Cardiac fibroblast (primary cell): Measurements from ENCODE around the gene ICA1.

Experiments used
- DNase-seq, 2 donors: peaks; one replicate each; pipeline versions ENCODE4 v3.0.0 to v3.0.0-alpha.2; 2010; ENCODE audit warnings: low read depth in 2 of 2
- H3K4me3 ChIP-seq, 2 donors: replicated peaks in 1 of 2; 1 replicate in 1 of 2; 2 replicates in 1 of 2; pipeline ENCODE4 v1.5.1; 2011; ENCODE audit warnings: low read depth in 2 of 2, low read length in 2 of 2, mild to moderate bottlenecking in 2 of 2, moderate library complexity in 1 of 2
- TF ChIP-seq, protein P1 (sequence below): IDR thresholded peaks from one replicate; pipeline ENCODE4 v1.5.1; 2011; ENCODE audit warnings: low read depth, mild to moderate bottlenecking, low read length, inconsistent platforms

ICA1 gene

DNA sequence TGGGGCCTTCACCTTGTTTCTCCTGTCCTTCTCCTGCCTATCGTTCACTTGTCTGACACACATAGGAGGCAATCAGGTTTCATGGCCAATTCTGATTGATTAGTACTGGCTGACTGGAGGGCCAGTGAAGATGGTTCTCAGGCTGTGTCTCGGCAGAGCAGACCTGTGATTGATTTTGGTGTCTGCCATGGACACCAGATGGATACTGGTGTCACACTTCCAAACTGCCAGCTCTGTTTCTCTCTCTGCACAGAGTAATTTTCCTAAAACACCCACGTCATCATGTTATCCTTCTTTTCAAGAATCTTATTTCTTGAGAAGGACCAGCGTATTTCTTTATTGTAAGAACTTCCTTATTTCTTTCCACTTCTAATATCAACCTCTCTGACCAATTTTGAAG is 117.1 kb downstream of the ICA1 start:
- TF ChIP-seq, protein P1, sequence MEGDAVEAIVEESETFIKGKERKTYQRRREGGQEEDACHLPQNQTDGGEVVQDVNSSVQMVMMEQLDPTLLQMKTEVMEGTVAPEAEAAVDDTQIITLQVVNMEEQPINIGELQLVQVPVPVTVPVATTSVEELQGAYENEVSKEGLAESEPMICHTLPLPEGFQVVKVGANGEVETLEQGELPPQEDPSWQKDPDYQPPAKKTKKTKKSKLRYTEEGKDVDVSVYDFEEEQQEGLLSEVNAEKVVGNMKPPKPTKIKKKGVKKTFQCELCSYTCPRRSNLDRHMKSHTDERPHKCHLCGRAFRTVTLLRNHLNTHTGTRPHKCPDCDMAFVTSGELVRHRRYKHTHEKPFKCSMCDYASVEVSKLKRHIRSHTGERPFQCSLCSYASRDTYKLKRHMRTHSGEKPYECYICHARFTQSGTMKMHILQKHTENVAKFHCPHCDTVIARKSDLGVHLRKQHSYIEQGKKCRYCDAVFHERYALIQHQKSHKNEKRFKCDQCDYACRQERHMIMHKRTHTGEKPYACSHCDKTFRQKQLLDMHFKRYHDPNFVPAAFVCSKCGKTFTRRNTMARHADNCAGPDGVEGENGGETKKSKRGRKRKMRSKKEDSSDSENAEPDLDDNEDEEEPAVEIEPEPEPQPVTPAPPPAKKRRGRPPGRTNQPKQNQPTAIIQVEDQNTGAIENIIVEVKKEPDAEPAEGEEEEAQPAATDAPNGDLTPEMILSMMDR, result no peak

DNA sequence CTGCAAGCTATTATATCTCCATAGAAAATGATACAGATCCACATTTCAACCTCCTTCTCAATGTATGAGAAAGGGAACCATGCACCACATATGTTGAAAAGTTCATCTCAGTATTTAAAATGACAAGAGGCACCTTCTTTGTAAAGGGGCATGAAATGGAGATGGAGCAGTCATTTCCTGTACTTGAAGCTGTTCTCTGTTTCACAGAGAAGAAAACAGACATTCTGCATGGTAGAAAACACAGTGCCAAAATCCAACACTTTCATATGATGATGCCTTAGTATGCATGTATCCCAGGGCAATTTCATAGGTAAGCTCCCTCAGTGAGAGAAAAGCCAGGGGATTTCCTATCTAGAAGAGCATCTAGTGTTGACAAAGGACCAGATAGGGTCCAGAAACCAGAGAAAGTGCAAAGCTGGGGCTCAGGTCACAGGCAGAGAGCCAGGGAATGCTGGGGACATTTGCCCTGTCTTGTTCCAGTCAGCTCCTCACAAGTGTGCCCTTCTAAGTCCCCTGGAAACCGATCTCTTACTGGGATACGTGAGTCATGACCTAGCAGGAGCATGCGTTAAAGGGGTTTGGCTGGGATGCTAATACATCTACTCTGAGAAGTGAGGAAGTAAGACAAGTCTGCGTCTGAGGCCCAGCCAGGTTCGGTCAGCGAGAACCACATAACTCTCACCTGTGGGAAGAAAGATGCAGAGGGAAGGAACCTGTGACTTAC is 118.7 kb downstream of the ICA1 start:
- DNase-seq, result no peak
- TF ChIP-seq, protein P1, result no peak
- no peak overlapping the region for H3K4me3 ChIP-seq

More for the DNA sequence above, 117.1 kb downstream of the ICA1 start:
- no peak for DNase-seq
- H3K4me3 ChIP-seq, result no peak overlapping the region

DNA sequence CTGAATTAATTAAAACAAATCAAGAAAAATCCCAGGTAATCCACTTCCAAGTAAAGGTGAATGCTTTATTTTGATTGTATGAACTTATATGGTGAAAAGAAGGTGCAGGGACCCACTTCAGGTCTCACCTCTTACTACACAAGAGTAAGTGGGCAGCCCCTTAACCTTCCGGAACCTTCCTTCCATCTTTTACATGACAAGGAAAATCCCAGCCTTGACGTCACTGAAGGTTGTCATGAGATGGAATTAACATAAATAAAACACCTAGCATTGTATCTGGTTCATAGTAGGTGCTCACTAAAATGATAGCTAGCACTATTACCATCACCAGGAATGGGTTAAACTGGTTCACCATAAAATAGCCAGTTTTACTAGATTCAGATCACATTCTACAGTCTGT is 119.5 kb downstream of the ICA1 start:
- TF ChIP-seq, protein P1, result no peak
- no peak overlapping the region for H3K4me3 ChIP-seq
- DNase-seq, result no peak

DNA sequence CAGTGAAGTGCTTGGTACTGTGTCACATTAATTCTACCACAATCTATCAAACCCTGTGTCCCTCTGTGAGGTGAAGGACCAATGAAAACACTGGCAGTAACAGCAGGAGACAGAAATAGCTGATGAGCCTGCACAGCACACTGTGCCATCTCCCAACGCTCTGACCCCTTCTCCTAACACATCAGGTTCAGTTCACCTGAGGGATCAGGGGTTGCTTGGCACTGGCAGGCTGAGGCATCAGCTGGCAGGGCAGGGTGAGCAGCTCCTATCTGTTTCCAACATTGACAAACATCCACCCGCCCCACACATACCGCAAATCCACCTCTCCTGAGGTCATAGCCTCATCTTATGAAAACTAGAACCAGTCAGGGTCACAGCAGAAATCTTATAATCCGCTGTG is 120.9 kb downstream of the ICA1 start:
- H3K4me3 ChIP-seq, result no peak overlapping the region
- no peak for DNase-seq
- TF ChIP-seq, protein P1, result no peak

DNA sequence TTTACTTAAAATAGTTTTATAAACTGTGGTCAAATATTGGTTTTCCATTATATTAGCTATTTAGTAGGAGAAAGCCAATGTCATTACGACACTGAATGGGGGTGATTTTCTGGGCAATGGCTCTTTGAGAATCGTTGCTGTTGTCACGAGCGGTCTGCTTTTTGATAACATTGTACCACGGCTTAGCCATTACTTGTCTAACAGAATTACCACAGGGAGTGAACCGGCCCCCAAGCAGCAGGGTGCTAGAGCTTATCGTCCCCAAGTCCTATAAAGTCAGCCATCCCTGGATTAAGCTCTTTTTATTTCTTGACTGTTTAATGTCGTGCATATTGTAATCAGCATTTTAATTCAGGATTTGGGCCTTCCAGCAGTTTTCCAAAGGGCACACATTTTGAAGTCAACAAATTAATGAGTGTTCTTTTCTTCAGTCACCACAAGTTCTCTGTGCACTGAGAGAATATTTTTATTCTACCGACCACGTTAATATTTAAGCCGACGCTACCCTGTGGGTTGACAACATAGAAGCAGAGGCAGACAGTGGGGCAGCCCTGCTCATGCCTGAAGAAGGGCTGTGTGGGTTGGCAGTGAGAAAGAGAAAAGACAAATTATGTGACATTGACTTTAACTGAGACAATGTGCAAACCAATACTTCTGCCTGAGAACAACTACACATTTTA is 125.8 kb downstream of the ICA1 start:
- H3K4me3 ChIP-seq, result no peak overlapping the region
- TF ChIP-seq, protein P1, result no peak
- DNase-seq, result no peak

DNA sequence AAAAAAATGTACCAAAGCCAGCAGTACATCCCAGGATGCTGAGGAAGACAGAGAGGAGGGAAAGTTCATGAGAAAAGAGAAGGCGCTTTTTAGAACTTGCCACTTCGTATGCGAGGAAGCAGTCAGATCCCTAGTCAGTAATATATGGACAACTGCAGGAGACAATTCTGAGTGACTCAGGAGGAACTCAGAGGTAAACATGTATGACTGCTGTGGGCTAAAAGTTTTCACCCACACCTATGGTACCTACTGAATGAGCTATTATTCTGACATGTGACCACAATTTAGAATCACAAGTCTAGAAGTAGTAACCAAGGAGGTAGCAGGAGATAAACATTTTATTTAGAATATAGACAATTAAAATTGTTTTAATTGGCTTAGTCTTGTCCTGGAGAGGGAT is 126.5 kb downstream of the ICA1 start:
- no peak overlapping the region for H3K4me3 ChIP-seq
- no peak for DNase-seq
- TF ChIP-seq, protein P1, result no peak
